Epithelial cell of esophagus (primary cell): ENCODE data around the gene PDE8B.

ENCODE experiments used
- DNase-seq: peaks from one replicate; pipeline ENCODE4 v3.0.0; 2010; ENCODE audit warnings: low read depth
- H3K4me3 ChIP-seq: 2 replicates; pipeline ENCODE4 v1.5.1; 2011; ENCODE audit warnings: mild to moderate bottlenecking, low read length, control low read depth
- CTCF ChIP-seq: IDR thresholded peaks from 2 replicates; pipeline ENCODE4 v1.5.1; 2011; ENCODE audit warnings: low read depth, mild to moderate bottlenecking, low read length, control low read depth, inconsistent platforms; ENCODE audit not compliant: insufficient read depth; ENCODE audit errors: missing control alignments

The PDE8B gene

GRCh38 chr5:77420940-77421339 is 210.5 kb downstream of the PDE8B start:
- TF ChIP-seq CTCF, result no peak
- peak; percentile 8 for DNase-seq
- H3K4me3 ChIP-seq, result no peak overlapping the region

GRCh38 chr5:77423022-77423750 is 212.7 kb downstream of the PDE8B start:
- H3K4me3 ChIP-seq, result no peak overlapping the region
- no peak for TF ChIP-seq CTCF
- no peak for DNase-seq

- DNase-seq, result no peak
- H3K4me3 ChIP-seq, result no peak overlapping the region
- TF ChIP-seq CTCF, result no peak
These were observed 214.4 kb downstream of the PDE8B start for GRCh38 chr5:77424921-77425320.

GRCh38 chr5:77425420-77425819 is 214.9 kb downstream of the PDE8B start:
- no peak for DNase-seq
- no peak for TF ChIP-seq CTCF

GRCh38 chr5:77425998-77426659 is 215.6 kb downstream of the PDE8B start:
- H3K4me3 ChIP-seq, result no peak overlapping the region
- DNase-seq, result no peak
- TF ChIP-seq CTCF, result no peak

More at GRCh38 chr5:77425420-77425819, 214.9 kb downstream of the PDE8B start:
- H3K4me3 ChIP-seq, result no peak overlapping the region

GRCh38 chr5:77426670-77427069 is 216.2 kb downstream of the PDE8B start:
- no peak overlapping the region for H3K4me3 ChIP-seq
- TF ChIP-seq CTCF, result no peak
- DNase-seq, result peak; percentile 53

- no peak for TF ChIP-seq CTCF
- H3K4me3 ChIP-seq, result no peak overlapping the region
- no peak for DNase-seq
These were observed 217.5 kb downstream of the PDE8B start for GRCh38 chr5:77427998-77428397.
